K562 (cell line): ENCODE results near the gene ITIH3. TPM values are rescaled to one million over a fixed set of nuclear protein-coding genes. Genes with fewer than 3 reads are reported as not detected.

Source experiments
- CC2D1A ChIP-seq: fragments of 450-650 bp; IDR thresholded peaks from 2 replicates; pipeline ENCODE4 v1.6.1; 2017; ENCODE audit warnings: mild to moderate bottlenecking
- MEIS2 ChIP-seq: fragments of 450-650 bp; IDR thresholded peaks from 2 replicates; pipeline ENCODE4 v1.6.1; 2014; ENCODE audit warnings: mild to moderate bottlenecking; ENCODE audit not compliant: partially characterized antibody
- REST ChIP-seq, 2 experiments: fragments of 450-650 bp; formaldehyde crosslinking in 1 of 2; IDR thresholded peaks; 2 replicates each; pipeline versions ENCODE4 v1.4.0 to v1.6.1; 2014 to 2020; ENCODE audit warnings: mild to moderate bottlenecking in 2 of 2, borderline replicate concordance in 1 of 2, low read depth in 1 of 2
- SMC3 ChIP-seq: conservative IDR thresholded peaks from 2 replicates; pipeline ENCODE4 v1.6.1; 2011; ENCODE audit warnings: low read depth, low read length, improper control_type of control experiment; ENCODE audit not compliant: insufficient read depth
- VEZF1 ChIP-seq: fragments of 200-800 bp; sonication (Bioruptor generic); IDR thresholded peaks from 2 replicates; pipeline ENCODE4 v1.6.1; 2017; ENCODE audit warnings: missing genetic modification characterization, missing compliant biosample characterization
- polyA plus RNA-seq, 8 experiments: library from polyadenylated mRNA; depleted of rRNA in 4 of 8; stranded (reverse) in 5 of 8; unstranded in 3 of 8; fragments of >200 nt; fragmentation: Nextera tagmentation in 2 of 8; fragmentation: Illumina TruSeq in 1 of 8; extraction: Ambion mirVana in 2 of 8; extraction: Trizol in 1 of 8; gene quantifications; 2 replicates each; pipeline versions ENCODE4 v1.2.1 to v1.2.3, GENCODE V29; 2011 to 2014; ENCODE audit warnings: inconsistent platforms in 1 of 8, missing spikeins in 1 of 8
- total RNA-seq, 7 experiments: library from RNA; depleted of rRNA in 6 of 7; stranded (reverse); fragments of >200 nt in 6 of 7; fragmentation: Illumina TruSeq in 2 of 7; extraction: Trizol in 2 of 7; gene quantifications; 2 replicates each; pipeline versions ENCODE4 v1.2.1 to v1.2.3, GENCODE V29; 2011 to 2021; ENCODE audit warnings: low replicate concordance in 1 of 7

Gene ITIH3
- total and polyA plus RNA-seq, 9 of the 15 experiments (the other 6 are each of a cell fraction or from before 2014, with no cell fraction given): 0.07 to 0.35 TPM; not detected in 7

GRCh38 chr3:52851348-52851747 lies 56.8 kb downstream of the ITIH3 start (continued):
- TF ChIP-seq REST (IDR thresholded peaks at IDR 0.05; ENCODE audit: borderline replicate concordance) (peak; percentile 86), REST (CRISPR knock-in tag; IDR thresholded peaks at IDR 0.05; ENCODE audit: low read depth) (no peak), CC2D1A (0 out of 2 replicates have a peak, but pooled peaks have one; percentile 49), SMC3 (peak; percentile 91), VEZF1 (peak; percentile 50; the same call in 1 of the 2 replicates), MEIS2 (no peak)
